Tibial nerve (tissue), 3 donors: Measurements from ENCODE around the gene OR51M1.

Source experiments
- POLR2A ChIP-seq, 2 donors: fragments of 450-650 bp; IDR thresholded peaks; one replicate each; pipeline ENCODE4 v1.6.1; 2017; ENCODE audit warnings: antibody characterized with exemption in 2 of 2, mild to moderate bottlenecking in 2 of 2, moderate library complexity in 2 of 2
- TF ChIP-seq, protein P1 (sequence below), 5 experiments: fragments of 200-600 bp in 3 of 5; fragments of 450-650 bp in 2 of 5; sonication (generic) in 3 of 5; IDR thresholded peaks; one replicate each; pipeline ENCODE4 v1.5.1; 2016 to 2019; ENCODE audit warnings: antibody characterized with exemption in 5 of 5, mild to moderate bottlenecking in 3 of 5, moderate library complexity in 2 of 5

GRCh38 chr11:5336331-5336730 is 47.3 kb upstream of the OR51M1 start:
- TF ChIP-seq, protein P1, sequence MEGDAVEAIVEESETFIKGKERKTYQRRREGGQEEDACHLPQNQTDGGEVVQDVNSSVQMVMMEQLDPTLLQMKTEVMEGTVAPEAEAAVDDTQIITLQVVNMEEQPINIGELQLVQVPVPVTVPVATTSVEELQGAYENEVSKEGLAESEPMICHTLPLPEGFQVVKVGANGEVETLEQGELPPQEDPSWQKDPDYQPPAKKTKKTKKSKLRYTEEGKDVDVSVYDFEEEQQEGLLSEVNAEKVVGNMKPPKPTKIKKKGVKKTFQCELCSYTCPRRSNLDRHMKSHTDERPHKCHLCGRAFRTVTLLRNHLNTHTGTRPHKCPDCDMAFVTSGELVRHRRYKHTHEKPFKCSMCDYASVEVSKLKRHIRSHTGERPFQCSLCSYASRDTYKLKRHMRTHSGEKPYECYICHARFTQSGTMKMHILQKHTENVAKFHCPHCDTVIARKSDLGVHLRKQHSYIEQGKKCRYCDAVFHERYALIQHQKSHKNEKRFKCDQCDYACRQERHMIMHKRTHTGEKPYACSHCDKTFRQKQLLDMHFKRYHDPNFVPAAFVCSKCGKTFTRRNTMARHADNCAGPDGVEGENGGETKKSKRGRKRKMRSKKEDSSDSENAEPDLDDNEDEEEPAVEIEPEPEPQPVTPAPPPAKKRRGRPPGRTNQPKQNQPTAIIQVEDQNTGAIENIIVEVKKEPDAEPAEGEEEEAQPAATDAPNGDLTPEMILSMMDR (IDR thresholded peaks at IDR 0.05): no peak
- TF ChIP-seq POLR2A (IDR thresholded peaks at IDR 0.05): no peak
